ENCODE results near the gene FRZB.

The FRZB gene

GRCh38 chr2:182836451-182836850 is 30.0 kb downstream of the FRZB start:
- Histone ChIP-seq H3K36me3 (ENCODE audit: insufficient read depth, insufficient read length, low read length) (no peaks in the 10 kb centered on the region), H3K4me1 (ENCODE audit: insufficient read depth, insufficient read length) (no peaks in the 10 kb centered on the region), H3K9me3 (ENCODE audit: insufficient read depth, low read length) (no peaks in the 10 kb centered on the region), H3K4me3 (ENCODE audit: insufficient read length, low read depth) (no peak overlapping the region), H3K27me3 (ENCODE audit: insufficient read depth, insufficient read length) (no peaks in the 10 kb centered on the region), H3K9ac (ENCODE audit: insufficient read length, low read depth) (no peak overlapping the region)
- TF ChIP-seq SUZ12 (IDR thresholded peaks at IDR 0.05; ENCODE audit: extremely low read depth, insufficient read depth, insufficient read length): no peak
- TF ChIP-seq ZNF274 (IDR thresholded peaks at IDR 0.05; ENCODE audit: low read depth, low read length): no peak
- TF ChIP-seq YY1 (IDR thresholded peaks at IDR 0.05; ENCODE audit: insufficient read depth, insufficient read length): no peak
- DNase-seq (ENCODE audit: low read depth, low spot score): no peak

DNA sequence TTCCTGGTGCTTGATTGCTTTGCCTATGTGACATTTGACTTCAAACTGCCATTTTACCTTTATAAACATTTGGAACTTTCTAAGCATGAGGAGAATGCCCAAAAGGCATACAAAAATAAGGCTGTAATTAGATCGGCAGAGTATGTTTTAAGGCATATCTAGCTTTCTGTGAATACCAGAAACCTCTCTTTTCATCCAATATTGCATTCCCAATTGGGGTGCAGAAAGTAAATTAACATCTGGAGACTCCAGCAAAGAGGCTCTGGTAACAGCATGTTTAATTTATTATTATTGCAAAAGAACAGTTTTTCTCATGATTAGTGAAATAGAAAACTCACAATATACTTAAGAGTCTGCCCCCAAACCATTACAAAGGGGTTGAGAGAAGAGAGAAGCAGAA is 32.1 kb downstream of the FRZB start:
- H3K27me3 ChIP-seq (ENCODE audit: insufficient read depth, insufficient read length): no peaks in the 10 kb centered on the region
- TF ChIP-seq YY1 (IDR thresholded peaks at IDR 0.05; ENCODE audit: insufficient read depth, insufficient read length) (no peak), SUZ12 (IDR thresholded peaks at IDR 0.05; ENCODE audit: extremely low read depth, insufficient read depth, insufficient read length) (no peak), ZNF274 (IDR thresholded peaks at IDR 0.05; ENCODE audit: low read depth, low read length) (no peak)

DNA sequence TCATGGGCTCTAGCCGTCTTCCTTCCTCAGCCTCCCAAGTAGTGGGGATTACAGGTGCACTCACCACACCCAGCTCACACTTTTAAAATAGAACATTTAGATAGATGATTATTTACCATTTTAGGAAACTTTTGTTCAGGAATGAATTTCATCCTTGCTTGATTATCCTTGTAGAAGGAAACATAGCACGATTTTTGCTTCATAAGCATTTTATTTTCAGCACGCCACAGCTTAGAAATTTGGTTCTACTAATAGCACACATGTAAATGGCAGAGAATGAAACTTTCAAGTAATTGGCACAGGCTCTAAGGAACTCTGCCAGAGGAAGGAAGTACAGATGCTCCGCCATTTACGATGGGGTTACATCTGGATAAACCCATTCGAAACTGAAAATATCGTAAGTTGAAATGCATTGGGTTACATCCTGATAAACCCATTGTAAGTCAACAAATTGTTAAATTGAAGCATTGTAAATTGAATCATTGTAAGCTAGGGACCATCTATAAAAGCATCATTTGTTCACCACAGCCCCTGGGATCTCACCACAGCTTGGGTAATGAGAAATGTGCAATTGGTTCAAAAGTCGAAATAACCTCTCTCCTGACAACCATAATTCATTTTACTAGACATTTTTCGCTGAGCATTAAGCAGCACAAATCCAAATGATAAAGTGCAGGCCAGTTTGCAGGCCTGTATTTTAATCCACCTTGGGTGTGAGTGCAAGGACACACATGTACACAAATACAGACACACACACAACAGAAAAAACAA is 33.2 kb downstream of the FRZB start:
- Histone ChIP-seq H3K36me3 (ENCODE audit: insufficient read depth, insufficient read length, low read length) (no peaks in the 10 kb centered on the region), H3K27me3 (ENCODE audit: insufficient read depth, insufficient read length) (no peaks in the 10 kb centered on the region), H3K9ac (ENCODE audit: insufficient read length, low read depth) (no peak overlapping the region), H3K9me3 (ENCODE audit: insufficient read depth, low read length) (no peaks in the 10 kb centered on the region), H3K4me3 (ENCODE audit: insufficient read length, low read depth) (no peak overlapping the region), H3K4me1 (ENCODE audit: insufficient read depth, insufficient read length) (no peaks in the 10 kb centered on the region)
- DNase-seq (ENCODE audit: low read depth, low spot score): no peak
- TF ChIP-seq YY1 (IDR thresholded peaks at IDR 0.05; ENCODE audit: insufficient read depth, insufficient read length) (no peak), ZNF274 (IDR thresholded peaks at IDR 0.05; ENCODE audit: low read depth, low read length) (no peak), SUZ12 (IDR thresholded peaks at IDR 0.05; ENCODE audit: extremely low read depth, insufficient read depth, insufficient read length) (no peak)

More for the DNA sequence above, 32.1 kb downstream of the FRZB start:
- H3K9me3 ChIP-seq (ENCODE audit: insufficient read depth, low read length): no peaks in the 10 kb centered on the region
- H3K4me1 ChIP-seq (ENCODE audit: insufficient read depth, insufficient read length): no peaks in the 10 kb centered on the region
- no peaks in the 10 kb centered on the region for H3K36me3 ChIP-seq (ENCODE audit: insufficient read depth, insufficient read length, low read length)
- no peak overlapping the region for H3K4me3 ChIP-seq (ENCODE audit: insufficient read length, low read depth)
- DNase-seq (ENCODE audit: low read depth, low spot score): no peak
- H3K9ac ChIP-seq (ENCODE audit: insufficient read length, low read depth): no peak overlapping the region

GRCh38 chr2:182831921-182832320 is 34.5 kb downstream of the FRZB start:
- no peaks in the 10 kb centered on the region for H3K27me3 ChIP-seq (ENCODE audit: insufficient read depth, insufficient read length)
- TF ChIP-seq SUZ12 (IDR thresholded peaks at IDR 0.05; ENCODE audit: extremely low read depth, insufficient read depth, insufficient read length) (no peak), ZNF274 (IDR thresholded peaks at IDR 0.05; ENCODE audit: low read depth, low read length) (no peak), YY1 (IDR thresholded peaks at IDR 0.05; ENCODE audit: insufficient read depth, insufficient read length) (no peak)

GRCh38 chr2:182831101-182831500 is 35.3 kb downstream of the FRZB start:
- Histone ChIP-seq H3K36me3 (ENCODE audit: insufficient read depth, insufficient read length, low read length) (no peaks in the 10 kb centered on the region), H3K9me3 (ENCODE audit: insufficient read depth, low read length) (no peaks in the 10 kb centered on the region), H3K4me3 (ENCODE audit: insufficient read length, low read depth) (no peak overlapping the region), H3K9ac (ENCODE audit: insufficient read length, low read depth) (no peak overlapping the region), H3K4me1 (ENCODE audit: insufficient read depth, insufficient read length) (no peaks in the 10 kb centered on the region), H3K27me3 (ENCODE audit: insufficient read depth, insufficient read length) (no peaks in the 10 kb centered on the region)
- DNase-seq (ENCODE audit: low read depth, low spot score): no peak
- TF ChIP-seq YY1 (IDR thresholded peaks at IDR 0.05; ENCODE audit: insufficient read depth, insufficient read length) (no peak), SUZ12 (IDR thresholded peaks at IDR 0.05; ENCODE audit: extremely low read depth, insufficient read depth, insufficient read length) (no peak), ZNF274 (IDR thresholded peaks at IDR 0.05; ENCODE audit: low read depth, low read length) (no peak)

More at GRCh38 chr2:182831921-182832320, 34.5 kb downstream of the FRZB start:
- Histone ChIP-seq H3K9ac (ENCODE audit: insufficient read length, low read depth) (no peak overlapping the region), H3K4me3 (ENCODE audit: insufficient read length, low read depth) (no peak overlapping the region), H3K36me3 (ENCODE audit: insufficient read depth, insufficient read length, low read length) (no peaks in the 10 kb centered on the region), H3K4me1 (ENCODE audit: insufficient read depth, insufficient read length) (no peaks in the 10 kb centered on the region), H3K9me3 (ENCODE audit: insufficient read depth, low read length) (no peaks in the 10 kb centered on the region)
- no peak for DNase-seq (ENCODE audit: low read depth, low spot score)

DNA sequence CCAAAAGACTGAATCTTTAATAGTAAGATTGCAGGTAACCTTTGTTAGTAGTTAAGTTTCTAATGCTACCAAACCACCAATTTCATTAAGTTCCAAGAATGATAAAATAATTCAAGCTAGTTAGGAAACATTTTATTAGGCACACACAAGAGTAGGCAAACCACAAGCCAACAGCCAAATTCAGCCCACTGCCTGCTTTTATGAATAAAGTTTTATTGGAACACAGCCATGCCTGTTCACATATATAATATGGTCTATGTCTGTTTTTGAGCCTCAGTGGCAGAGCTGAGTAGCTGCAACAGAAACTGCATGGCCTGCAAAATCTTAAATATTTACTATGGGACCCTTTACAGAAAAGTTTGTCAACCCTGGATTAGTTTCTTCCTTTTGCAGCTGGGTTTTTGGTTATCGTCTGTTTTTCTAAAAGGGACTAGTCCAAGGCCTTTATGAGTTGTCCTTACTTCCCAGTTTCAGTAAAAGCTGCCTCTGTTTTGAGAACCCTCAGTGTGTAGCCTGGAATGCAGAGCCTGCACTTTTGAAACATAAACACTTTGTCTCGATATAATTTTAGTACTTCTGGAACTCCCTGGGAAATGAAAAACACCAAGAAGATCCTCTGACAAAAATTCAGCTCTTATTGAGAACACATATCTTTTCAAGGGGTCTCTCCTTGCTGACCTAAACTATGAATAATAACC is 39.1 kb downstream of the FRZB start:
- Histone ChIP-seq H3K4me3 (ENCODE audit: insufficient read length, low read depth) (no peak overlapping the region), H3K9me3 (ENCODE audit: insufficient read depth, low read length) (no peaks in the 10 kb centered on the region), H3K36me3 (ENCODE audit: insufficient read depth, insufficient read length, low read length) (no peaks in the 10 kb centered on the region), H3K27me3 (ENCODE audit: insufficient read depth, insufficient read length) (no peaks in the 10 kb centered on the region), H3K9ac (ENCODE audit: insufficient read length, low read depth) (no peak overlapping the region), H3K4me1 (ENCODE audit: insufficient read depth, insufficient read length) (no peaks in the 10 kb centered on the region)
- no peak for DNase-seq (ENCODE audit: low read depth, low spot score)
- TF ChIP-seq SUZ12 (IDR thresholded peaks at IDR 0.05; ENCODE audit: extremely low read depth, insufficient read depth, insufficient read length): no peak
- TF ChIP-seq YY1 (IDR thresholded peaks at IDR 0.05; ENCODE audit: insufficient read depth, insufficient read length): no peak
- no peak for TF ChIP-seq ZNF274 (IDR thresholded peaks at IDR 0.05; ENCODE audit: low read depth, low read length)

- Histone ChIP-seq H3K9me3 (ENCODE audit: insufficient read depth, low read length) (no peaks in the 10 kb centered on the region), H3K4me1 (ENCODE audit: insufficient read depth, insufficient read length) (no peaks in the 10 kb centered on the region), H3K27me3 (ENCODE audit: insufficient read depth, insufficient read length) (no peaks in the 10 kb centered on the region), H3K4me3 (ENCODE audit: insufficient read length, low read depth) (no peak overlapping the region), H3K36me3 (ENCODE audit: insufficient read depth, insufficient read length, low read length) (no peaks in the 10 kb centered on the region), H3K9ac (ENCODE audit: insufficient read length, low read depth) (no peak overlapping the region)
- no peak for DNase-seq (ENCODE audit: low read depth, low spot score)
- TF ChIP-seq ZNF274 (IDR thresholded peaks at IDR 0.05; ENCODE audit: low read depth, low read length) (no peak), SUZ12 (IDR thresholded peaks at IDR 0.05; ENCODE audit: extremely low read depth, insufficient read depth, insufficient read length) (no peak), YY1 (IDR thresholded peaks at IDR 0.05; ENCODE audit: insufficient read depth, insufficient read length) (no peak)
Observed at GRCh38 chr2:182826496-182826895, 39.9 kb downstream of the FRZB start.

Measured in NT2/D1 (cell line).